ENCODE measurements around the gene OR4K14. TPM values are rescaled to one million over a fixed set of nuclear protein-coding genes. Genes with fewer than 3 reads are reported as not detected.

OR4K14 gene
- total RNA-seq, 3 donors from 2014 or later (not counting 1 experiment from before 2014, with no cell fraction given), result not detected

- H3K9me3 ChIP-seq (ENCODE audit: control insufficient read depth, insufficient read depth, low read length), result no peaks in the 10 kb centered on the region
- Mint-ChIP-seq H3K4me3 (no peak within 1 kb of the TSS), H3K27me3 (ENCODE audit: low read depth in 2 of 2) (no peaks in the 10 kb centered on the region), H3K27ac (no peak within 1 kb of the TSS), H3K9me3 (peaks cover 2 to 5% of the 10 kb centered on the region in 2 donors), H3K4me1 (no peaks in the 10 kb centered on the region), H3K36me3 (no peaks in the 10 kb centered on the region)
- no peaks in the 10 kb centered on the region for H3K27me3 ChIP-seq (ENCODE audit: control insufficient read depth, insufficient read depth, low read length)
- no peak for ATAC-seq
- WGBS (ENCODE audit: insufficient coverage), result 88% methylated on average over 4 of the region's 4 CpGs
- TF ChIP-seq CTCF (IDR thresholded peaks at IDR 0.05), result no peak
- H3K4me1 ChIP-seq (ENCODE audit: control insufficient read depth, insufficient read depth, low read length), result no peaks in the 10 kb centered on the region
- DNase-seq, result no peak
- no peaks in the 10 kb centered on the region for H3K36me3 ChIP-seq (ENCODE audit: control insufficient read depth, insufficient read depth, low read length)
- no peak within 1 kb of the TSS for H3K27ac ChIP-seq (ENCODE audit: low read length)
- intact Hi-C loops (cut with micrococcal nuclease), result no loop called here
- H3K4me3 ChIP-seq (ENCODE audit: low read length), result no peak within 1 kb of the TSS
Measured at GRCh38 chr14:20035938-20036337, 16.8 kb upstream of the OR4K14 start, which contains the start of gene OR4K13. Gene OR4K13 (minus strand): TSS chr14:20036038. CDS start chr14:20034758, 1,280 bp downstream.

GRCh38 chr14:20035449-20035848 lies 16.3 kb upstream of the OR4K14 start:
- intact Hi-C loops (cut with micrococcal nuclease), result no loop called here
- no peak overlapping the region for H3K4me3 ChIP-seq (ENCODE audit: low read length)
- no peaks in the 10 kb centered on the region for H3K27me3 ChIP-seq (ENCODE audit: control insufficient read depth, insufficient read depth, low read length)
- TF ChIP-seq CTCF (IDR thresholded peaks at IDR 0.05), result no peak
- H3K27me3 Mint-ChIP-seq (ENCODE audit: low read depth in 2 of 2), result no peaks in the 10 kb centered on the region
- H3K4me1 ChIP-seq (ENCODE audit: control insufficient read depth, insufficient read depth, low read length), result no peaks in the 10 kb centered on the region
- no peaks in the 10 kb centered on the region for H3K36me3 Mint-ChIP-seq
- H3K4me1 Mint-ChIP-seq, result no peaks in the 10 kb centered on the region
- no peaks in the 10 kb centered on the region for H3K36me3 ChIP-seq (ENCODE audit: control insufficient read depth, insufficient read depth, low read length)
- no peaks in the 10 kb centered on the region for H3K9me3 ChIP-seq (ENCODE audit: control insufficient read depth, insufficient read depth, low read length)
- WGBS (ENCODE audit: insufficient coverage), result no CpG with 5 or more reads among the region's 3 CpGs
- no peak overlapping the region for H3K27ac ChIP-seq (ENCODE audit: low read length)
- peaks cover 2 to 5% of the 10 kb centered on the region in 2 donors for H3K9me3 Mint-ChIP-seq
- no peak overlapping the region for H3K4me3 Mint-ChIP-seq
- ATAC-seq (no peak), DNase-seq (no peak)
- H3K27ac Mint-ChIP-seq, result no peak overlapping the region

- WGBS (ENCODE audit: insufficient coverage), result 79% methylated on average over 4 of the region's 6 CpGs
- peaks cover 0 to 7% of the 10 kb centered on the region in 2 donors for H3K9me3 Mint-ChIP-seq
- Histone ChIP-seq H3K27ac (ENCODE audit: low read length) (no peak overlapping the region), H3K4me1 (ENCODE audit: control insufficient read depth, insufficient read depth, low read length) (no peaks in the 10 kb centered on the region), H3K4me3 (ENCODE audit: low read length) (no peak overlapping the region), H3K9me3 (ENCODE audit: control insufficient read depth, insufficient read depth, low read length) (no peaks in the 10 kb centered on the region), H3K36me3 (ENCODE audit: control insufficient read depth, insufficient read depth, low read length) (no peaks in the 10 kb centered on the region), H3K27me3 (ENCODE audit: control insufficient read depth, insufficient read depth, low read length) (no peaks in the 10 kb centered on the region)
- intact Hi-C loops (cut with micrococcal nuclease), result no loop called here
- no peaks in the 10 kb centered on the region for H3K36me3 Mint-ChIP-seq
- H3K27ac Mint-ChIP-seq, result no peak overlapping the region
- no peaks in the 10 kb centered on the region for H3K27me3 Mint-ChIP-seq (ENCODE audit: low read depth in 2 of 2)
- no peak for TF ChIP-seq CTCF (IDR thresholded peaks at IDR 0.05)
- H3K4me1 Mint-ChIP-seq, result no peaks in the 10 kb centered on the region
- H3K4me3 Mint-ChIP-seq, result no peak overlapping the region
- DNase-seq (no peak), ATAC-seq (no peak)
Measured at GRCh38 chr14:20031058-20031457, 12.0 kb upstream of the OR4K14 start.

- TF ChIP-seq CTCF (IDR thresholded peaks at IDR 0.05), result no peak
- Histone ChIP-seq H3K27ac (ENCODE audit: low read length) (no peak overlapping the region), H3K4me3 (ENCODE audit: low read length) (no peak overlapping the region), H3K36me3 (ENCODE audit: control insufficient read depth, insufficient read depth, low read length) (no peaks in the 10 kb centered on the region), H3K4me1 (ENCODE audit: control insufficient read depth, insufficient read depth, low read length) (no peaks in the 10 kb centered on the region), H3K9me3 (ENCODE audit: control insufficient read depth, insufficient read depth, low read length) (no peaks in the 10 kb centered on the region), H3K27me3 (ENCODE audit: control insufficient read depth, insufficient read depth, low read length) (no peaks in the 10 kb centered on the region)
- Mint-ChIP-seq H3K4me3 (no peak overlapping the region), H3K9me3 (peaks cover 6% of the 10 kb centered on the region in 2 donors), H3K27ac (no peak overlapping the region), H3K27me3 (ENCODE audit: low read depth in 2 of 2) (no peaks in the 10 kb centered on the region), H3K36me3 (no peaks in the 10 kb centered on the region), H3K4me1 (no peaks in the 10 kb centered on the region)
- intact Hi-C loops (cut with micrococcal nuclease), result no loop called here
- ATAC-seq, result no peak
- DNase-seq, result no peak
Measured at GRCh38 chr14:20008156-20008555, 11.0 kb downstream of the OR4K14 start.

Data from natural killer cell (primary cell).